ENCODE data around the gene RAB3IL1. TPM values are rescaled to one million over a fixed set of nuclear protein-coding genes. Genes with fewer than 3 reads are reported as not detected.

Gene RAB3IL1
- polyA plus RNA-seq, 3 donors = 0.13 TPM; not detected in 2

DNA sequence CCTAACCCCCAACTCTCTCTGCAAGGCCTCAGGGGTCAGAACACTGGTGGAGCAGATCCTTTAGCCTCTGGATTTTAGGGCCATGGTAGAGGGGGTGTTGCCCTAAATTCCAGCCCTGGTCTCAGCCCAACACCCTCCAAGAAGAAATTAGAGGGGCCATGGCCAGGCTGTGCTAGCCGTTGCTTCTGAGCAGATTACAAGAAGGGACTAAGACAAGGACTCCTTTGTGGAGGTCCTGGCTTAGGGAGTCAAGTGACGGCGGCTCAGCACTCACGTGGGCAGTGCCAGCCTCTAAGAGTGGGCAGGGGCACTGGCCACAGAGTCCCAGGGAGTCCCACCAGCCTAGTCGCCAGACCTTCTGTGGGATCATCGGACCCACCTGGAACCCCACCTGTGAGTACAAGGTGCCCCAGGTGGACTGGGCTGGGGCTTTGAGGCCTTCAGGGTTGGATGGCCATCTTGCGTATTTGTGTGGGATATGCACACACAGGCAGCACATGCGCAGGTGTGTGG is 32.7 kb upstream of the RAB3IL1 start, which contains the start of gene BEST1:
Gene BEST1 (plus strand): TSS at position 317 of the 513 bp plus-strand sequence. CDS start 1,456 bp downstream, outside the sequence.
- intact Hi-C loops (cut with micrococcal nuclease) = no loop called here
- no peaks in the 10 kb centered on the region for H3K36me3 ChIP-seq (replicated peaks in 1 of 2; ENCODE audit: control insufficient read depth in 1 of 2, insufficient read depth in 2 of 2, low read length in 2 of 2)
- H2AFZ ChIP-seq (ENCODE audit: insufficient read depth, low read depth, low read length, poor library complexity, severe bottlenecking) = peak within 1 kb of the TSS; percentile 30
- peaks cover 0 to 1% (median 0%) of the 10 kb centered on the region in 7 donors for H3K9me3 Mint-ChIP-seq
- H3K9ac ChIP-seq (ENCODE audit: insufficient read depth, low read length, poor library complexity, severe bottlenecking) = no peak within 1 kb of the TSS
- peaks cover 22 to 26% of the 10 kb centered on the region in 2 donors for H3K4me1 ChIP-seq (ENCODE audit: control insufficient read depth in 1 of 2, insufficient read depth in 2 of 2, low read length in 2 of 2)
- H3K79me2 ChIP-seq (ENCODE audit: insufficient read depth, low read length) = no peaks in the 10 kb centered on the region
- peaks cover 0 to 2% of the 10 kb centered on the region in 2 donors for H3K36me3 Mint-ChIP-seq
- H3K9me3 ChIP-seq (replicated peaks in 1 of 2; ENCODE audit: control insufficient read depth in 1 of 2, insufficient read depth in 1 of 2, low read length in 2 of 2) = no peaks in the 10 kb centered on the region
- H3K4me2 ChIP-seq (replicated peaks; ENCODE audit: extremely low read depth, low read length, poor library complexity, severe bottlenecking) = no peak within 1 kb of the TSS
- H4K20me1 ChIP-seq (ENCODE audit: insufficient read depth, low read length) = no peaks in the 10 kb centered on the region
- peaks cover 0 to 5% (median 2%) of the 10 kb centered on the region in 3 donors for H3K27me3 Mint-ChIP-seq (ENCODE audit: low read depth in 3 of 3)
- H3K27me3 ChIP-seq (ENCODE audit: control insufficient read depth in 2 of 2, insufficient read depth in 2 of 2, low read length in 2 of 2) = no peaks in the 10 kb centered on the region
- no peak for DNase-seq
- peak within 1 kb of the TSS; percentile 26 to 91 (median 78) for H3K27ac Mint-ChIP-seq
- H3K27ac ChIP-seq (ENCODE audit: low read depth in 1 of 2, low read length in 2 of 2) = no peak within 1 kb of the TSS
- WGBS (ENCODE audit: insufficient coverage) = 96% methylated on average over 7 of the region's 8 CpGs
- peaks cover 28% of the 10 kb centered on the region for H3K4me1 Mint-ChIP-seq
- no peak within 1 kb of the TSS for H3K4me3 ChIP-seq (replicated peaks in 1 of 3; ENCODE audit: low read depth in 2 of 3, low read length in 3 of 3)
- TF ChIP-seq, protein P1, sequence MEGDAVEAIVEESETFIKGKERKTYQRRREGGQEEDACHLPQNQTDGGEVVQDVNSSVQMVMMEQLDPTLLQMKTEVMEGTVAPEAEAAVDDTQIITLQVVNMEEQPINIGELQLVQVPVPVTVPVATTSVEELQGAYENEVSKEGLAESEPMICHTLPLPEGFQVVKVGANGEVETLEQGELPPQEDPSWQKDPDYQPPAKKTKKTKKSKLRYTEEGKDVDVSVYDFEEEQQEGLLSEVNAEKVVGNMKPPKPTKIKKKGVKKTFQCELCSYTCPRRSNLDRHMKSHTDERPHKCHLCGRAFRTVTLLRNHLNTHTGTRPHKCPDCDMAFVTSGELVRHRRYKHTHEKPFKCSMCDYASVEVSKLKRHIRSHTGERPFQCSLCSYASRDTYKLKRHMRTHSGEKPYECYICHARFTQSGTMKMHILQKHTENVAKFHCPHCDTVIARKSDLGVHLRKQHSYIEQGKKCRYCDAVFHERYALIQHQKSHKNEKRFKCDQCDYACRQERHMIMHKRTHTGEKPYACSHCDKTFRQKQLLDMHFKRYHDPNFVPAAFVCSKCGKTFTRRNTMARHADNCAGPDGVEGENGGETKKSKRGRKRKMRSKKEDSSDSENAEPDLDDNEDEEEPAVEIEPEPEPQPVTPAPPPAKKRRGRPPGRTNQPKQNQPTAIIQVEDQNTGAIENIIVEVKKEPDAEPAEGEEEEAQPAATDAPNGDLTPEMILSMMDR (IDR thresholded peaks at IDR 0.05) = no peak
- peak within 1 kb of the TSS in 1 of 2 donors; percentile 35 for H3K4me3 Mint-ChIP-seq

DNA sequence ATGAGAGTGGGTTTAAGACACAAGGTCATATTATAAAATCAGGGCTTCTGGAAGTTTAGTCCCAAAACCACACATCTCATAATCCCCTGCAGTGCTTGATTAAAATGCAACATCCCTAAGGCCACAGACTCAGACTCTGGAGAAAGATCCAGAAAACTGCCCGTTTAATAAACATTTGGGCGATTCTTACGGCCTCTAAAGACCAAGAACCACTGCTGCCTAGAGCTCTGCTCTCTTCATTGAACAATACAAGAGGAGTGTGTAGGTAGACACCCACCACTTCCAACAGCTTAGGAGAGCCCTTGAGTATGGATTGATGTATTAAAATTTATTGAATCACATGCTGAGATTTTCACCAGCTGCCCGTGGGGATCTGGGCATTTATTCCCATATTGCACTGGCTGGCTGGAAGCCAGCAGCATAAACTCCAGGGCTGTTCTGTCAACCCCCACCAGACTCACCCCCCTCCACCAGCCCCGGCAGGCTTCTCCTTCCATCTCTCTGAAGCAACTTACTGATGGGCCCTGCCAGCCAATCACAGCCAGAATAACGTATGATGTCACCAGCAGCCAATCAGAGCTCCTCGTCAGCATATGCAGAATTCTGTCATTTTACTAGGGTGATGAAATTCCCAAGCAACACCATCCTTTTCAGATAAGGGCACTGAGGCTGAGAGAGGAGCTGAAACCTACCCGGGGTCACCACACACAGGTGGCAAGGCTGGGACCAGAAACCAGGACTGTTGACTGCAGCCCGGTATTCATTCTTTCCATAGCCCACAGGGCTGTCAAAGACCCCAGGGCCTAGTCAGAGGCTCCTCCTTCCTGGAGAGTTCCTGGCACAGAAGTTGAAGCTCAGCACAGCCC is 32.0 kb upstream of the RAB3IL1 start:
- Mint-ChIP-seq H3K36me3 (no peaks in the 10 kb centered on the region), H3K9me3 (peaks cover 0 to 1% (median 0%) of the 10 kb centered on the region in 7 donors), H3K27me3 (ENCODE audit: low read depth in 3 of 3) (peaks cover 0 to 5% (median 3%) of the 10 kb centered on the region in 3 donors), H3K4me1 (peaks cover 22% of the 10 kb centered on the region), H3K27ac (peak overlapping the region; percentile 26 to 91 (median 78)), H3K4me3 (peak overlapping the region in 1 of 2 donors; percentile 35)
- intact Hi-C loops (cut with micrococcal nuclease) = loop anchor here (5.0 kb wide), 3 partner anchors 128 to 152 kb away; no protein-coding TSS in a partner anchor
- no peaks in the 10 kb centered on the region for H3K79me2 ChIP-seq (ENCODE audit: insufficient read depth, low read length)
- no peak overlapping the region for H3K27ac ChIP-seq (ENCODE audit: low read depth in 1 of 2, low read length in 2 of 2)
- no peak overlapping the region for H3K9ac ChIP-seq (ENCODE audit: insufficient read depth, low read length, poor library complexity, severe bottlenecking)
- no peaks in the 10 kb centered on the region for H4K20me1 ChIP-seq (ENCODE audit: insufficient read depth, low read length)
- peak overlapping the region; percentile 30 for H2AFZ ChIP-seq (ENCODE audit: insufficient read depth, low read depth, low read length, poor library complexity, severe bottlenecking)
- peak; percentile 85 to 92 (median 89) for DNase-seq
- TF ChIP-seq, protein P1 (IDR thresholded peaks at IDR 0.05) = no peak
- H3K36me3 ChIP-seq (replicated peaks in 1 of 2; ENCODE audit: control insufficient read depth in 1 of 2, insufficient read depth in 2 of 2, low read length in 2 of 2) = no peaks in the 10 kb centered on the region
- no peak overlapping the region for H3K4me2 ChIP-seq (replicated peaks; ENCODE audit: extremely low read depth, low read length, poor library complexity, severe bottlenecking)
- H3K27me3 ChIP-seq (ENCODE audit: control insufficient read depth in 2 of 2, insufficient read depth in 2 of 2, low read length in 2 of 2) = no peaks in the 10 kb centered on the region
- no peaks in the 10 kb centered on the region for H3K9me3 ChIP-seq (replicated peaks in 1 of 2; ENCODE audit: control insufficient read depth in 1 of 2, insufficient read depth in 1 of 2, low read length in 2 of 2)
- peaks cover 16 to 19% of the 10 kb centered on the region in 2 donors for H3K4me1 ChIP-seq (ENCODE audit: control insufficient read depth in 1 of 2, insufficient read depth in 2 of 2, low read length in 2 of 2)
- H3K4me3 ChIP-seq (replicated peaks in 1 of 3; ENCODE audit: low read depth in 2 of 3, low read length in 3 of 3) = no peak overlapping the region
- WGBS (ENCODE audit: insufficient coverage) = 51% methylated on average over 6 of the region's 9 CpGs
